A549 (cell line): ENCODE data around the gene TSC22D3.

Experiments
- CHD2 ChIP-seq: fragments of 150-350 bp; IDR thresholded peaks from 2 replicates; pipeline ENCODE4 v1.6.1; 2014; ENCODE audit warnings: low read length; ENCODE audit not compliant: partially characterized antibody
- CTCF ChIP-seq: fragments of >200 bp; sonication (Bioruptor Twin); formaldehyde crosslinking; IDR thresholded peaks from 3 replicates; pipeline ENCODE4 v1.5.1; 2016
- FOXS1 ChIP-seq: fragments of 250-450 bp; sonication (Bioruptor Pico); IDR thresholded peaks from 2 replicates; pipeline ENCODE4 v1.5.0; 2020; ENCODE audit warnings: mild to moderate bottlenecking, moderate library complexity
- JUN ChIP-seq, 2 experiments: fragments of >200 bp; sonication (Bioruptor Twin); formaldehyde crosslinking; IDR thresholded peaks; 2 replicates in 1 of 2; 3 replicates in 1 of 2; pipeline ENCODE4 v1.6.1; 2016 to 2017
- MAX ChIP-seq: IDR thresholded peaks from 2 replicates; pipeline ENCODE4 v1.6.1; 2012
- MYC ChIP-seq: IDR thresholded peaks from 2 replicates; pipeline ENCODE4 v1.6.1; 2012; ENCODE audit warnings: mild to moderate bottlenecking, inconsistent platforms, low read length, improper control_type of control experiment, borderline replicate concordance
- POLR2A ChIP-seq: IDR thresholded peaks from 2 replicates; pipeline ENCODE4 v1.6.1; 2012; ENCODE audit warnings: mild to moderate bottlenecking, low read length
- RAD21 ChIP-seq, 2 experiments: fragments of >200 bp in 1 of 2; sonication (Bioruptor Twin) in 1 of 2; formaldehyde crosslinking in 1 of 2; IDR thresholded peaks in 1 of 2; conservative IDR thresholded peaks in 1 of 2; 2 replicates in 1 of 2; 3 replicates in 1 of 2; pipeline ENCODE4 v1.6.1; 2012 to 2018; ENCODE audit warnings: inconsistent platforms in 1 of 2
- REST ChIP-seq: fragments of 200-600 bp; sonication (generic); IDR thresholded peaks from 2 replicates; pipeline ENCODE4 v1.6.1; 2016; ENCODE audit warnings: antibody characterized with exemption, mild to moderate bottlenecking, moderate library complexity

GRCh38 chrX:107713543-107714205 is 61.9 kb downstream of the TSC22D3 start:
- TF ChIP-seq CTCF (no peak), JUN (IDR thresholded peaks at IDR 0.05) (no peak), POLR2A (no peak), RAD21 (conservative IDR thresholded peaks at IDR 0.05 in 1 of 2, IDR thresholded peaks at IDR 0.05 in 1 of 2) (no peak), CHD2 (no peak), MAX (no peak), MYC (no peak), REST (no peak), FOXS1 (CRISPR knock-in tag) (no peak)
